Mesodermal cell (in vitro differentiated cells): ENCODE data around the gene DRGX.

Source experiments
- H3K27ac ChIP-seq: 2 replicates; pipeline ENCODE4 v1.7.0; 2013; ENCODE audit warnings: mild to moderate bottlenecking, low read depth, low read length, moderate library complexity; ENCODE audit not compliant: severe bottlenecking
- H3K36me3 ChIP-seq: 2 replicates; pipeline ENCODE4 v1.7.1; 2013; ENCODE audit warnings: mild to moderate bottlenecking, low read length, moderate library complexity; ENCODE audit not compliant: control insufficient read depth, insufficient read depth
- H3K4me1 ChIP-seq: one replicate; pipeline ENCODE4 v1.7.1; 2013; ENCODE audit warnings: mild to moderate bottlenecking, low read length; ENCODE audit not compliant: insufficient read depth, control insufficient read depth, poor library complexity, severe bottlenecking
- H3K4me3 ChIP-seq: 2 replicates; pipeline ENCODE4 v1.7.0; 2013; ENCODE audit warnings: low read length, control low read depth, mild to moderate bottlenecking; ENCODE audit not compliant: insufficient read depth, poor library complexity, severe bottlenecking; ENCODE audit errors: extremely low read depth
- H3K9me3 ChIP-seq: 2 replicates; pipeline ENCODE4 v1.7.1; 2013; ENCODE audit warnings: mild to moderate bottlenecking, low read length, moderate library complexity; ENCODE audit not compliant: control insufficient read depth
- WGBS, 2 experiments: methylation state at CpG; one replicate each; pipeline ENCODE4 v1.1.5; 2013; ENCODE audit warnings: missing lambda C conversion rate in 2 of 2; ENCODE audit not compliant: insufficient coverage in 2 of 2; 5-methylcytosine and 5-hydroxymethylcytosine counted together

Gene DRGX

GRCh38 chr10:49393757-49394156, 2.1 kb downstream of the DRGX start:
- Histone ChIP-seq H3K4me1 (peaks cover 18% of the 10 kb centered on the region), H3K9me3 (no peaks in the 10 kb centered on the region), H3K36me3 (no peaks in the 10 kb centered on the region), H3K27ac (no peak overlapping the region), H3K4me3 (no peak overlapping the region)
- 40 to 44% methylated on average over 2 to 3 of the region's 4 CpGs for WGBS, 2 experiments

GRCh38 chr10:49393301-49393700, 2.6 kb downstream of the DRGX start:
- Histone ChIP-seq H3K9me3 (no peaks in the 10 kb centered on the region), H3K4me3 (no peak overlapping the region), H3K36me3 (no peaks in the 10 kb centered on the region), H3K27ac (no peak overlapping the region), H3K4me1 (peaks cover 13% of the 10 kb centered on the region)
- 86% methylated on average over 1 of the region's 1 CpG; no CpG with 5 or more reads in 1 of the 2 experiments for WGBS, 2 experiments

- H3K4me3 ChIP-seq = no peak overlapping the region
- H3K4me1 ChIP-seq = no peaks in the 10 kb centered on the region
- no peaks in the 10 kb centered on the region for H3K9me3 ChIP-seq
- 87 to 96% methylated on average over 9 to 10 of the region's 15 CpGs for WGBS, 2 experiments
- H3K27ac ChIP-seq = no peak overlapping the region
- H3K36me3 ChIP-seq = no peaks in the 10 kb centered on the region
These were observed 6.4 kb downstream of the DRGX start for GRCh38 chr10:49389361-49389933.

GRCh38 chr10:49388161-49388560, 7.7 kb downstream of the DRGX start:
- Histone ChIP-seq H3K9me3 (no peaks in the 10 kb centered on the region), H3K4me1 (no peaks in the 10 kb centered on the region), H3K36me3 (no peaks in the 10 kb centered on the region), H3K4me3 (no peak overlapping the region), H3K27ac (no peak overlapping the region)

- no peaks in the 10 kb centered on the region for H3K36me3 ChIP-seq
- H3K4me3 ChIP-seq = no peak overlapping the region
- H3K9me3 ChIP-seq = no peaks in the 10 kb centered on the region
- no peak overlapping the region for H3K27ac ChIP-seq
- H3K4me1 ChIP-seq = no peaks in the 10 kb centered on the region
- WGBS, 2 experiments = 95 to 100% methylated on average over 3 to 7 of the region's 8 CpGs
These were observed 8.8 kb downstream of the DRGX start for GRCh38 chr10:49387071-49387470.

DNA sequence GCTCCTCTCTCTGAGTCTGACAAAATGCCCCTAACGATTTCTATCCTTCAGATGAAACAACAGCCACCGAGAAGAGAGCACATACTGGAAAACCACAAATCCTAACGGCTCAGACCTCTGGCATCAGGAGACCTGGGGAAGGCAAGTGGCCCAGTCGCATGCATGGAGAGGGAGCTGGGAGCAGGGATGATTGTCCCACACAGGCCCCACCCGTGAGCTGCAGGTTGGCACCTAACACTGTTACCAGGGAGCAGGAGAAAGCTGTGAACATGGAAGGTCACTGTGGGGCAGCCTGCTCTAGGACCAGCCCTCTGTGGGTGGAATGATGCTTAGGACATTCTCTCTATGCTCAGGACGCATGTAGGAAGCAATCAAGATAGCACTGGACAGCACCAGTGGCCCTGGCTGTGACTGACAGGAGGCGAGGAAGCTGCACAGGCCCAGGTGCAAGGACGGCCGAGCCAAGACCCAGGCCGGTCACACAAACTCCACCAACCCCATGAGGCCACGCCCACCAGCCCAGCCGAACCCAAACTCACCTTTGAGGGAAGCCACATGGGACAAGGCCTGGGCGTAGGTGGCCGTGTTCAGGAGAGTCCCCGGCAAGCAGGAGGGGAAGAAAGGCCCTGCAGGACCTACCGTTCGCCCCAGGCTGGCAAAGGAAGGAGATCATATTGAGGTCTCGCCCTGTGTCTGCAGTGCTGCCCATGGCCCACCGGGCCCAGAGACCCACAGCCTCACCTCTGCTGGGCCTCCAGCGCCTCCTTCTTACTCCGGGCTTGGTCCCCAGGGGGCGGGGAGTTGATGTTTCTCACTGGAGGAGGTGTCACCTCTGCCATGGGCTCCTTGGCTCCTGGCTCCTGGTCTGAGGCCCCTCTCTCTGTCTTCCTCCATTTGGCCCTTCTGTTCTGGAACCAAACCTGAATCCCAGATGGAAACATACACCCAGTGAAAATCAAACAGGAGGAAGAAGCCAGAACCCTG, 9.7 kb downstream of the DRGX start:
- 82 to 93% methylated on average over 15 to 18 of the region's 22 CpGs for WGBS, 2 experiments
- H3K4me1 ChIP-seq = no peaks in the 10 kb centered on the region
- H3K27ac ChIP-seq = no peak overlapping the region
- no peaks in the 10 kb centered on the region for H3K36me3 ChIP-seq
- no peaks in the 10 kb centered on the region for H3K9me3 ChIP-seq
- H3K4me3 ChIP-seq = no peak overlapping the region

GRCh38 chr10:49384268-49384953, 11.5 kb downstream of the DRGX start:
- H3K27ac ChIP-seq = no peak overlapping the region
- WGBS, 2 experiments = 82 to 85% methylated on average over 15 to 16 of the region's 16 CpGs
- H3K9me3 ChIP-seq = no peaks in the 10 kb centered on the region
- H3K36me3 ChIP-seq = no peaks in the 10 kb centered on the region
- no peaks in the 10 kb centered on the region for H3K4me1 ChIP-seq
- H3K4me3 ChIP-seq = no peak overlapping the region

DNA sequence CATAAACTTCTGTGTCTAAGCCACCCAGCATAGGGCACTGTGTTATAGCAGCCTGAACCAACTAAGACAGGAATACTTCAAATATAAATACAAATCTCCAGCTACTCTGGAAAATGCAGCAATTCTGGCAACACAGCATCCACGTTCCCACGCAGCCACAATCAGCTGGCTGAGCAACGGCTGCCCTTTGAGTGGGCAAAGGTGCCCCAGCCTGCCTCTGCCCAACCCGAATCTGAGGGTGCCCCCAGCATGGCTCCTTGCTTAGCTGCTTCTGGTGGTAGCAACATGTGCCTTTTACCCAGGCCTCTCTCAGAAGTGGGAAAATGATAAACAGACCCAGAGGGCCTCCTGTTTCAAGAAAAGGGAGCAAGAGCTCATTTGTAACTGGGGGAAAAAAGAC, 12.0 kb downstream of the DRGX start:
- Histone ChIP-seq H3K4me1 (no peaks in the 10 kb centered on the region), H3K27ac (no peak overlapping the region), H3K9me3 (no peaks in the 10 kb centered on the region), H3K36me3 (no peaks in the 10 kb centered on the region), H3K4me3 (no peak overlapping the region)
- 79 to 88% methylated on average over 4 of the region's 4 CpGs for WGBS, 2 experiments

- Histone ChIP-seq H3K9me3 (no peaks in the 10 kb centered on the region), H3K27ac (no peak overlapping the region), H3K4me1 (no peaks in the 10 kb centered on the region), H3K4me3 (no peak overlapping the region), H3K36me3 (no peaks in the 10 kb centered on the region)
- WGBS, 2 experiments = 93% methylated on average over 2 of the region's 5 CpGs; no CpG with 5 or more reads in 1 of the 2 experiments
These were observed 13.1 kb downstream of the DRGX start for GRCh38 chr10:49382826-49383225.

- no peak overlapping the region for H3K4me3 ChIP-seq
- WGBS, 2 experiments = 79 to 80% methylated on average over 2 of the region's 3 CpGs
- no peaks in the 10 kb centered on the region for H3K36me3 ChIP-seq
- H3K27ac ChIP-seq = no peak overlapping the region
- no peaks in the 10 kb centered on the region for H3K9me3 ChIP-seq
- no peaks in the 10 kb centered on the region for H3K4me1 ChIP-seq
These were observed 13.7 kb downstream of the DRGX start for GRCh38 chr10:49382226-49382625.
